Body of pancreas (tissue), 4 donors: ENCODE measurements around the gene TMEM109.

Experiments
- POLR2A ChIP-seq, 3 donors: fragments of 450-650 bp; IDR thresholded peaks; one replicate each; pipeline ENCODE4 v1.6.1; 2016; ENCODE audit warnings: antibody characterized with exemption in 3 of 3, mild to moderate bottlenecking in 2 of 3
- TF ChIP-seq, protein P1 (sequence below), 7 experiments: fragments of 450-650 bp in 4 of 7; fragments of 200-600 bp in 3 of 7; sonication (generic) in 3 of 7; IDR thresholded peaks; one replicate each; pipeline ENCODE4 v1.5.1; 2016 to 2019; ENCODE audit warnings: antibody characterized with exemption in 7 of 7

DNA sequence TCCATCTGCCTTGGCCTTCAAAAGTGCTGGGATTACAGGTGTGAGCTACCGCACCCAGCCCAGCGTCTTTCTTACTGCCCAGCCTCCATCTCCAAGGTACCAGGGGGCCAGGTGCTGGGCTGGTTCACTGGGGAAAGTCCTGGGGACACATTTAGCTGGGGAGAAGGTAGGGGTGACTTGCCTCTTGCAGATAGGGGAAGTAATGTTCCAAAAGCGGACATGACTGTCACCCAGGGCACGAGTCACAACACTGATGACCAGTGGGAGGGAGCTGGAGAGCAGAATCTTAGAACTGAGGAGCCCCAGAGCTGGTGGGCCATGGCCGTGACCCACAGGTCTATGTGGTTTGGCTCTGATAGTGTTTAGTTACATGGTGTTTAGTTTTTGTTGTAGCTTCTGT lies 40.5 kb downstream of the TMEM109 start:
- TF ChIP-seq, protein P1, sequence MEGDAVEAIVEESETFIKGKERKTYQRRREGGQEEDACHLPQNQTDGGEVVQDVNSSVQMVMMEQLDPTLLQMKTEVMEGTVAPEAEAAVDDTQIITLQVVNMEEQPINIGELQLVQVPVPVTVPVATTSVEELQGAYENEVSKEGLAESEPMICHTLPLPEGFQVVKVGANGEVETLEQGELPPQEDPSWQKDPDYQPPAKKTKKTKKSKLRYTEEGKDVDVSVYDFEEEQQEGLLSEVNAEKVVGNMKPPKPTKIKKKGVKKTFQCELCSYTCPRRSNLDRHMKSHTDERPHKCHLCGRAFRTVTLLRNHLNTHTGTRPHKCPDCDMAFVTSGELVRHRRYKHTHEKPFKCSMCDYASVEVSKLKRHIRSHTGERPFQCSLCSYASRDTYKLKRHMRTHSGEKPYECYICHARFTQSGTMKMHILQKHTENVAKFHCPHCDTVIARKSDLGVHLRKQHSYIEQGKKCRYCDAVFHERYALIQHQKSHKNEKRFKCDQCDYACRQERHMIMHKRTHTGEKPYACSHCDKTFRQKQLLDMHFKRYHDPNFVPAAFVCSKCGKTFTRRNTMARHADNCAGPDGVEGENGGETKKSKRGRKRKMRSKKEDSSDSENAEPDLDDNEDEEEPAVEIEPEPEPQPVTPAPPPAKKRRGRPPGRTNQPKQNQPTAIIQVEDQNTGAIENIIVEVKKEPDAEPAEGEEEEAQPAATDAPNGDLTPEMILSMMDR (IDR thresholded peaks at IDR 0.05), result no peak
- no peak for TF ChIP-seq POLR2A (IDR thresholded peaks at IDR 0.05)
